ENCODE results near the gene MORN2.

GRCh38 chr2:38905251-38905650 is 29.5 kb downstream of the MORN2 start:
- TF ChIP-seq CTCF (IDR thresholded peaks at IDR 0.05 in 4 of 5, conservative IDR thresholded peaks at IDR 0.05 in 1 of 5), result no peak
- TF ChIP-seq POLR2A (IDR thresholded peaks at IDR 0.05), result no peak

Data from gastrocnemius medialis (tissue), 4 donors.